ENCODE measurements around the gene KLF8.

DNA sequence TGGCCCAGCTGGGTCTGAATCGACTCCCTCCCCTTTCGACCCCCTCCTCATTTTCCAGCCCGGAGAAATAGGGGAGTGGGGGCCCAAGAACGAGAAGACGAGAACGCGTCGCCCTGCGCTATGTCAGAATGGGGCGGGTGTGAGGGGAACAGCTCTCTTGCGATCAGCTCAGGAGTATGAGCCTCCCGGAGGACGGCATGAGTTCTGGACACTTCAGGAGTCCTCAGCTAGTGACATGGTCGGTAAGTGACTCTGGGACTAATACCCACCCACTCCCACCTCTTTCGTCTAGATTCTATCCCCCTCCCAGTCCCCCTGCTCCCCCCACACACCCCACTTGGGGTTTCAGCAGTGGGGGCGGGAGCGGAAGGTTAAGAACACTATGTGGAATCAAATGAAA is 944 bp downstream of the KLF8 start:
- TF ChIP-seq POLR2A (IDR thresholded peaks at IDR 0.05) = no peak
- TF ChIP-seq, protein P1, sequence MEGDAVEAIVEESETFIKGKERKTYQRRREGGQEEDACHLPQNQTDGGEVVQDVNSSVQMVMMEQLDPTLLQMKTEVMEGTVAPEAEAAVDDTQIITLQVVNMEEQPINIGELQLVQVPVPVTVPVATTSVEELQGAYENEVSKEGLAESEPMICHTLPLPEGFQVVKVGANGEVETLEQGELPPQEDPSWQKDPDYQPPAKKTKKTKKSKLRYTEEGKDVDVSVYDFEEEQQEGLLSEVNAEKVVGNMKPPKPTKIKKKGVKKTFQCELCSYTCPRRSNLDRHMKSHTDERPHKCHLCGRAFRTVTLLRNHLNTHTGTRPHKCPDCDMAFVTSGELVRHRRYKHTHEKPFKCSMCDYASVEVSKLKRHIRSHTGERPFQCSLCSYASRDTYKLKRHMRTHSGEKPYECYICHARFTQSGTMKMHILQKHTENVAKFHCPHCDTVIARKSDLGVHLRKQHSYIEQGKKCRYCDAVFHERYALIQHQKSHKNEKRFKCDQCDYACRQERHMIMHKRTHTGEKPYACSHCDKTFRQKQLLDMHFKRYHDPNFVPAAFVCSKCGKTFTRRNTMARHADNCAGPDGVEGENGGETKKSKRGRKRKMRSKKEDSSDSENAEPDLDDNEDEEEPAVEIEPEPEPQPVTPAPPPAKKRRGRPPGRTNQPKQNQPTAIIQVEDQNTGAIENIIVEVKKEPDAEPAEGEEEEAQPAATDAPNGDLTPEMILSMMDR (IDR thresholded peaks at IDR 0.05) = no peak

All from right lobe of liver (tissue), 4 donors.